ENCODE results near the gene GARIN3.

Gene GARIN3

DNA sequence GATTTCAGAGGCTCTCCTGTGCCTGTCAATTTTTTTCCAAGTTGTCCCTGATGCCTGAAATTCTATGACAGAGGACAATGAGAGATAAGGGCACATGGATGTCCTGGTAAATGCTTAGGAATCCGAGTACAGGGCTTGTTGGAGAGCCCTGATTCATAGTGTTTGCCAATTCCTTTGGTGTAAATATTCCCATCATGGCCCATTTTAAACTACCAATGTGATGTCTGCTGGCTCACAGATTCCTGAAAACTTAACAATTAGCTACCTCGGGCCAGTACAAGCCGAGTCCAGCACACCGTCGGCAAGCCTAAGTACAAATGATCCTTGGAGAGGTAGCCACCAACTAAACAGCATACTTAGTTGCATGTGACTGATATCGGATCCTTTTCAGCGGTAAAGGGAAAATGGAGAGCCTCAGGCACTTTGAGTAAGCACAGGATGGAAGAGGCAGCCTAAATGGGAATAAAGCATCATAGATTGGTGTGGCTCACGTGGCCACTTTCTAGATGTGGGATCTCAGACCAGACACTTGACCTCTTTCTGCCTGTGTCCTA lies 18.1 kb upstream of the GARIN3 start:
- no peak for DNase-seq

GRCh38 chr5:157182143-157182757 lies 16.2 kb upstream of the GARIN3 start:
- no peak for DNase-seq

DNA sequence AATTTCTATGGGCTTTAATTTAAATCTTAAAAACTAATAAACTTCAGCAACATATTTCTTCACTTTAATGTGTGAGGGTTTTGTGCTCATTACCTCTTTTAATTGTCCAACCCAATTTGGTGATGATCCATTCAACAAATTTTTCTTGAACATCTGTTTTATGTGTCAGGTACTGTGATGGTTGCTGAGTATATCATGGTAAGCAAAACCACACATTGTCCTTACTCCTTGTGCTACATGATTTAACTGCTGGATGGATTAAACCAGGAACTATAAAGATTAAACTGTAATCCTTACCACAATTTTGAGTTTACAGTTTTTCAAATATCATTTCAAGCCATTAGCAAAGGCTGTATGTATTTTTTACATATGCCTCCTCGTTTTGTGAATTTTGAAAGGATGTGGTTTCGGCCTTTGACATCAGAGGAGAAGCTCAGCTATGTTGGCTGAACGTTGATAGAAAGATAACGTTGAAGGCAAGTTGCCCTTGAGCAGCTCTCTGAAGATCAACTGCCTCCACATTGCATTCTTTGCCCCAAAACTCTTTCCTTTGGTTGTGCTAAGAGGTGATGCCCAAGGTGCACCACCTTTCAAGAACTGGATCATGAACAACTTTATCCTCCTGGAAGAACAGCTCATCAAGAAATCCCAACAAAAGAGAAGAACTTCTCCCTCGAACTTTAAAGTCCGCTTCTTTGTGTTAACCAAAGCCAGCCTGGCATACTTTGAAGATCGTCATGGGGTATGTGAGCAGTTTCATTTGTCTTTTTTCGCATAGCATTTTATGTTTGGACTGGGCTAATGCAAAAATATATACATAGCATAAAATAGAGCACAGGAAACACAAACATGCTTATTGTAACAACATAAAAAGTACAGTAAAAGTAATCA lies 14.6 kb upstream of the GARIN3 start, which contains the start of gene ITK:
TSS of gene ITK (plus strand) at position 467 of the 891 bp plus-strand sequence. CDS start at position 605, 138 bp downstream.
- DNase-seq, result no peak

GRCh38 chr5:157178966-157179365 lies 12.9 kb upstream of the GARIN3 start:
- no peak for DNase-seq

DNA sequence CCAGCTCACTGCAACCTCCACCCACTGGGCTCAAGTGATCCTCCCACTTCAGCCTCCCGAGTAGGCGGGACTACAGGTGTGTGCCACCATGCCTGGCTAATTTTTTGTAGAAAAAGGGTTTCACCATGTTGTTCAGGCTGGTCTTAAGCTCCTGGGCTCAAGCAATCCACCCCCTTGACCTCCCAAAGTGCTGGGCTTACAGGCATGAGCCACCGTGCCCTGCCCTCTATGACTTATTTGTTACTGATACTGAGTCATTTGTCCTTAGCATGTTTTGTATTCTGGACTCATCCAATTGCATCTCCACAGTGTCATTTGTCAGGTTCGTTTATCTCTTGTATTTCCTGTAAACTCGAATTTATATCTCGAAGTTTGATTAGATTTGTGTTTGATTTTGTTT lies 11.9 kb upstream of the GARIN3 start:
- DNase-seq, result no peak

DNA sequence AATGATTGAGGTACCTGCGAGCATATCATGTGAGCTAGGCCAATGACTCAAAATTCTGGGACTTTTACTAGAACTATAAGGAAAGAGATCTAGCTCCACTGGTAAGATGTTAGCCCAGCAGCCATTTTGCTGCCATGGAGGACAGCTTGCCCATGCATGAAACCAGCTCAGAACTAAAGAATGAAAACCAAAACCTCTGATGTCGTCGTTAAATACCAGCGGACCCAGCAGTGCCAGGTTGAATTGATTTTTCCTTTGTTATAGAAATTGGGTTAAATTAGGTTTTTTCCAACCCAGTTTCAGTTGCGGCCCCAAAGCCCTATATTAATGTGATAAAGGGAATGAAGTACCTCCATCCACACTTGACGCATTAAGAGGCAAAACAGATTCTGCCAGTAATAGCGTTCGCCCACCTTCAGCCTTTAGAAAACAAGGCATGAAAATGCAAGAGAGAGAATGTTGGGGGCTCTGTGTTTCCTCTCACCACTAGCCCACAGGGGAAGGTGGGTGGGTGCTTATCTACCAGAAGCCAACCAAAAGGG lies 9.1 kb upstream of the GARIN3 start:
- peak; percentile 16 for DNase-seq

DNA sequence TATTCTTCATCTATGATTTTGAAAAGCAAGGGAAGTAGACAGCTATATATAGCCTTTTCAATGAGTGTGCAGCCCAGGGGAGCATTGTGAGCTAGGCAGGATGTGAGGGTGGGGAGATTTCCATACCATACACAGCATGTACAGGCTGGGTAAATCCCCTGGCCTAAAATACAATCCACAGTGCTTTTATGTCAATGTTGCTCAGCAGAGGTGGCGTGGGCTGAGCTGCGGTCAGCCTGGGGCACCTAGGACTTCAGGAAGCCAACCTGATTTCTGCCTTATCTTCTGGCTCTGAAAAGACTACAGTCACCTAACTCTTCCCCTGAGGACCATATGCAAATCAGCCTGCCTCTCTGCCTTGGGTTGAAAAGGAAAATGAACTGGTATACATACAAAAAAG lies 6.3 kb upstream of the GARIN3 start:
- DNase-seq, result peak; percentile 77

GRCh38 chr5:157168286-157168685 lies 2.2 kb upstream of the GARIN3 start:
- no peak for DNase-seq

- peak; percentile 12 for DNase-seq
These were observed 1.2 kb upstream of the GARIN3 start for GRCh38 chr5:157167214-157167621.

DNA sequence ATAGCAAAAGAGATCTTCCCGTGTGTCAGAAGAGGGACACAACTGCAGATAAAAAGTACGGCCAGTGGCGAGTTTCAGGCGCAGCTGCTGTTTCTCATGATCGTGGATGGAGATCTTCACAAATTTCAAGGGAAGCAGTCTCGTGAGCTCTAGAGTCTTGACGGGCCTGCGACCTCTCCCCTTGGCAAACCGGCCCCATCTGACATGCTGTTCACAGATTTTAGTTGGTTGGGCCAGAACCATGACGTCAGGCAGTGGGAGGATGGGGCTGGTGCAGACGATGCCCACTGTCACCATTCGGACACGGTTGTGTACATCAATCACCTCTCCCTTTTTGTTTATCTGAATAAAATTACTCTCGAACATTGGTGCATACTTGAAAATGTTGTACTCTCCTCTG lies 396 bp downstream of the GARIN3 start:
- no peak for DNase-seq

- peak; percentile 19 for DNase-seq
These were observed 803 bp downstream of the GARIN3 start for GRCh38 chr5:157165261-157165660.

DNA sequence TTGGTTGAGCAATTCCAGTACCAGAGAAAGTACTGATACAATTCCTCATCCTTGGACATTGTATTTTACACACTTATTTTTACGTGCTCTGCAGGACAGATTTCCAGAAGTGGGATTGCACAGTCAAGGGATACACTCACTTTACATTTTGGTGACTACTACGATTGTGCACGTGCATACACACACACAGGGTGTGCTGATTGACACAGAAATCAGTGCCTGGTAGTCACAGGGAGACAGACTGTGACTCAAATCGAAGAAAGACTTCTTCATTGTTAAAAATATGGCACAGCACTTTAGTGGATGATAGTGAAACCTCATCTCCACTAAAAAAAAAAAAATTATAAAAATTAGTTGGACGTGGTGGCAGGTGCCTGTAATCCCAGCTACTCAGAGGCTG lies 1.5 kb downstream of the GARIN3 start:
- peak; percentile 12 for DNase-seq

GRCh38 chr5:157162919-157163510 lies 3.0 kb downstream of the GARIN3 start:
- peak; percentile 19 for DNase-seq

DNA sequence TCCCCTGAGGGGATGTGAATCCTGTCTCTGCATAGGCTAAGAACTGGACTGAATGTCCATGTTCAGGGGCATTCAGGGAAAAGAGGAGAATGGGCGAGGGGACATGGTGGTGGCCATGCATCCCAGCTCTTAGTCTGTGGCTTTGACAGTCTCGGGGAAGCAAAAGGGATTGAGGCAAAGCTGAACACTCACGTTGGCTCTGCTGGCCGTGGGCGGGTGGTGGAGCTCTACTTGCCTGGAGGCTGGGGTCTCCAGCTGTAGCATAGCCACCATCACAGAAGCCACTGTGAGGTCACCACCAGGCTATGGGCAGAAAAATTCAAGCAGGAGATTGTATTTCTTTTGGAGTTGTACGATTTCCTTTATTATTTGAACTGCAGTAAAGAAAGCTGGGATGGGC lies 4.1 kb downstream of the GARIN3 start:
- peak; percentile 18 for DNase-seq

- DNase-seq, result no peak
These were observed 6.1 kb downstream of the GARIN3 start for GRCh38 chr5:157160001-157160400.

DNA sequence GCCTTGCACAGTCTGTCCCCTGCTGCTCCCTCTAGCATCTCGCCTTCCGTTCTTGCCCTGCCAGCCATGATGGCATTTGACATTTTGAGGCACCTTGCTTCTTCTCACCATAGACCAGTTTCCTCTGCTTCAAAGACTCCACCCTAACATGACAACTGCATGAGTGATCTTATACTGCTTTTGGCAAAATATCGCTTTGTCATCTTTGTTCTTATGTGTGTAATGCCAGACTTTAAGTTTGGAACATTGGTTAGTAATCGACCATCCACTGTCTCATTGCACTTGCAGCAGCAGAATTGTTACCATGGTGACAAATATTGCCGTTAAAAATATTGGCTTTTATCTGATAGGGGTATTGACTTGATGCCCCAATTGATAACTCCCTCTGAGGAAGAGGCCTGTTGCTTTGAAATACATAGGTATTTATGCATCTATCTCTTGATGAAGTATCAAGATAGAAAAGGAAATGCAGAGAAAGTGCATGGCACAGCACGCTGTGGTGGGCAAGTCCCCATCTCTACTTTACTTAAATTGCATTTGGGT lies 6.8 kb downstream of the GARIN3 start:
- DNase-seq, result no peak

GRCh38 chr5:157157293-157157891 lies 8.7 kb downstream of the GARIN3 start:
- DNase-seq, result no peak

- no peak for DNase-seq
These were observed 10.8 kb downstream of the GARIN3 start for GRCh38 chr5:157155297-157155696.

- no peak for DNase-seq
These were observed 15.1 kb downstream of the GARIN3 start for GRCh38 chr5:157150995-157151394.

DNA sequence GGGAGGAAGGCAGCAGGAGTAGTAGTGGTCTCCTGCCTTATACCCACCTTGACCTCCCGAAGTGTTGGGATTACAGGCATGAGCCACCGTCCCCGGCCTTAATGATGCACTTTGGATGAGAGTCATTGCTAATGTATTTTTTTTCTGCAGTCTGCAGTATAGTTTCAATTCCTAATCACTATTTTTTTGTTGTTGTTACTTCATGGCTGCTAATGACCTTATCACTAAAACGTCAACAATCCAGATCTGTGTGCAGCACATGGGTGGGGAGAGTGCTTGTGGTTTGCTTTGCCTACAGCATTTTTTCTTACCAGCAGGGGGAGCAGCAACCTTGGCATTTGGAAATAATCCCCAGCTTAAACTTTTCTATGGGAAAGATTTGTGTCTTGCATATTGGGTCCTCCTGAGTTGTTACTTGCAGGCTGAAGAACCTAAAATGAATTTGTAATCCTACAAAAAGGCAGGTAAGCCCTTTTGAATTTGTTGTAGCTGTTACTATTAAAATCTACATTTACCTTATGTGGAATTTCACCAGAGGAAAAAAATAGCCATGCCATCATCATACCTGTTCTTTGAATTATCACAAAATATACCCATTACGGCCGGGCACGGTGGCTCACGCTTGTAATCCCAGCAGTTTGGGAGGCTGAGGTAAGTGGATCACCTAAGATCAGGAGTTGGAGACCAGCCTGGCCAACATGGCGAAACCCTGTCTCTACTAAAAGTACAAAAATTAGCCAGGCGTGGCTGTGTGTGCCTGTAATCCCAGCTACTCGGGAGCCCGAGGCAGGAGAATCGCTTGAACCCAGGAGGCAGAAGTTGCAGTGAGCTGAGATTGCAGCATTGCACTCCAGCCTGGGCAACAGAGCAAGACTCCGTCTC lies 17.1 kb downstream of the GARIN3 start:
- peak; percentile 72 for DNase-seq
